SIG-M5 (cell line): ENCODE measurements around the gene LRRC49.
"Not testable (repeated sequence)": the region's sequence is repeated elsewhere in the genome, so short reads cannot be mapped to it uniquely, and the experiment has no call there.

Source experiments
- DNase-seq: peaks from one replicate; lab custom pipeline; 2025; lab: John Stamatoyannopoulos, UW

Gene LRRC49

GRCh38 chr15:70995383-70995970 lies 102.9 kb downstream of the LRRC49 start:
- no peak for DNase-seq

DNA sequence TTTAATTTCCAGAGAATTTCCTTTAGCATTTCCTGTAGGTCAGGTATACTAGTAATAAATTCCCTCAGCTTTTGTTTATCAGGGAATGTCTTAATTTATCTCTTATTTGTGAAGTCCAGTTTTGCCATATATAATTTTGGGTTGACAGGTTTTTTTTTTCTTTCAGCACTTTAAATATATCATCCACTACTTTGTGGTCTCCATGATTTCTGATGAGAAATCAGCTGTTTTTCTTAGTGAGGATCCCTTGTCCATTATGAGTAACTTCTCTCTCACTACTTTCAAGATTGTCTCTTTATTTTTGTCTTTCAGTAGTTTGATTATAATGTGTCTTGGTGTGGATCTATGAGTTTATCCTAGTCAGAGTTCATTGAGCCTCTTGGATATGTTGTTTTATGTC lies 105.7 kb downstream of the LRRC49 start:
- DNase-seq, result no peak

- no peak for DNase-seq
Observed at GRCh38 chr15:71002316-71002715, 109.7 kb downstream of the LRRC49 start.

- no peak for DNase-seq
Observed at GRCh38 chr15:71003319-71003718, 110.7 kb downstream of the LRRC49 start.

GRCh38 chr15:71004506-71004905 lies 111.9 kb downstream of the LRRC49 start:
- not testable (repeated sequence) for DNase-seq

- DNase-seq, result no peak
Observed at GRCh38 chr15:71005895-71006294, 113.3 kb downstream of the LRRC49 start.

GRCh38 chr15:71008250-71008870 lies 115.7 kb downstream of the LRRC49 start:
- DNase-seq, result no peak

DNA sequence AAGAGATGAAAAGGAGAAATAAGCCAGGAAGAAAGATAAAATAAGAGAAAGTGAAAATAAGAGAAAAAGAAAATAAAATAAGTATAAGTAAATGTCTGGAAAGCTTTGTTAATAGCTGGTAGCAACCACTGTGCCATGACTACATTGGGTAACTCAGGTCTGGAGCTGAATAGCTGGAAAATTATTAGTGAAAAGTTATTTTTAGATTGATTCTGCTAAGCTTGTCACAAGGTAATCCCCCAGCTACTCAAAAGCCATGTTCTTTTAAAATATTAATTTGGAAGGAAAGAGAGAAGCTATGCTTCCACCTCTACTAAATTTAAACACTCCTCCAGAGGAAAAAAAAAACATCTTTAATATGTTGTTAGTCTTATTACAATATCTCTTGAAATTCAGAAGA lies 117.8 kb downstream of the LRRC49 start:
- no peak for DNase-seq

DNA sequence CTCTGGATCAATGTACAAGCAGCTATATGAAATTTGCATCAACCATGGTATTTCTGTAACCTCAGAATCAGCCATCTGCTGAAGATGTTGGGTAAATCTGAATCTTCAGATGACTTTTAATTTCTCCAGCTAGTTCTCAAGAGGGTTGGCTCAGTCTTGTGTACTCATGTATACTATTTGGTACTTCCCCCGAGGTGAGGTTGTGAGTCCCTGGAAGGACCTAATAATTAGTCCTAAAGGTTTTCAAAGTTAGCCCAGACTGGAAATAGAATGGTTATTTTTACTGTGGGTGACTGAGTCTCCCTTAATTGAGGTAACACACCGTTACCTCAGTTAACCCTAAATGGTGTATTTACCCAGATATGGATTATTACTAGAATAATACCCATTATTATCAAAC lies 118.4 kb downstream of the LRRC49 start:
- no peak for DNase-seq

DNA sequence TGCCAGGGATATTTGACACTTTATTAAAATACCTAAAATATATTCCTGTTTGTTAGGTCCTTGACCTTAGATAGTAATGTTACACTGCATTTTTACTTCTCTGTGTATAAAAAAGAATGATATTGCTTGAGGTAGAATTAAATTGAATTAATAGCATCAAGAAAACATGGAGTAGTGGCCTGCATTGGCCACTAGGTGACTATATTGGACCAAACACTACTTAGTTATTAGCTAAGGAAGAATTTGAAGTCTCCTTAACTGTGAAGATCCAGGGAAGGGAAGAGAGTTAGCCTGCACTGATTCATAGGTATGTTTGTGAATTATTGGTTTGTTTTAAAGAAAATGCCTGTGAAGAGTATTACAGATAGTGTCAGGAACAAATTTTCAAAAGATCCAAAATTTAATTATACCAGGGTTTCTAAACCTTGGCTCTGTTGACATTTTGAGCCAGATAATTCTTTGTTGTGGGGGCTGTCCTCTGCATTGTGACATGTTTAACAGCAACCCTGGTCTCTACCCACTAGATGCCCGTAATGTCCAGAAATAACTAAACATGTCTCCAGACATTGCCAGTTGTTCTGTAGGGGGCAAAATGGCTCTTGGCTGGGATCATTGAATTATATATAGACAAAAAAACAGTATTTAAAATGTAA lies 119.0 kb downstream of the LRRC49 start:
- DNase-seq, result no peak

DNA sequence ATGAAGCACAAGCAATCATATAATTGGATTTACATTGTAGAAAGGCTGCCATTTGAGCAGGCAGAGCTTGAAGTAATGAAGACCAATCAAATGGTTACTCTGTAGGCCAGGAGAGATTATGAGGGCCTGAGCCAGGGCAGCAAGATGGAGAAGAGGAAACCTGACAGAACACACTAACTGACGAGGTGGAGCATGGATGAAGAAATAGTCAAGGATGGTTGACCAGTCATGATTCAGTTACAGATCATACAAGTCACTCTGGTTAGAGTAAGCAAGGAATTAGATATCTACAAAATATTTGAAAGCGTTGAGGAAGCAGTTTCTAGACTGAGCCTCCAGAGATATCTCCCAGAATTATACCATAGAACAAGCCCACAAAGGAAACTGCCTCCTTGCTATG lies 120.8 kb downstream of the LRRC49 start:
- DNase-seq, result no peak

- no peak for DNase-seq
Observed at GRCh38 chr15:71015342-71015741, 122.7 kb downstream of the LRRC49 start.

GRCh38 chr15:71031232-71031631 lies 138.6 kb downstream of the LRRC49 start:
- not testable (repeated sequence) for DNase-seq

DNA sequence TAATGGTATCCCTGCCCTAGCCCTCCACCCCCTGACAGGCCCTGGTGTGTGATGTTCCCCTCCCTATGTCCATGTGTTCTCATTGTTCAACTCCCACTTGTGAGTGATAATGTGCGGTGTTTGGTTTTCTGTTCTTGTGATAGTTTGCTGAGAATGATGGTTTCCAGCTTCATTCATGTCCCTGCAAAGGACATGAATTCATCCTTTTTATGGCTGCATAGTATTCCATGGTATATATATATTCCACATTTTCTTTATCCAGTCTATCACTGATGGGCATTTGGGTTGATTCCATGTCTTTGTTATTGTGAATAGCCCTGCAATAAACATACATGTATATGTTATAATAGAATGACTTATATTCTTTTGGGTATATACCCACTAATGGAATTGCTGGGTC lies 142.9 kb downstream of the LRRC49 start:
- not testable (repeated sequence) for DNase-seq

DNA sequence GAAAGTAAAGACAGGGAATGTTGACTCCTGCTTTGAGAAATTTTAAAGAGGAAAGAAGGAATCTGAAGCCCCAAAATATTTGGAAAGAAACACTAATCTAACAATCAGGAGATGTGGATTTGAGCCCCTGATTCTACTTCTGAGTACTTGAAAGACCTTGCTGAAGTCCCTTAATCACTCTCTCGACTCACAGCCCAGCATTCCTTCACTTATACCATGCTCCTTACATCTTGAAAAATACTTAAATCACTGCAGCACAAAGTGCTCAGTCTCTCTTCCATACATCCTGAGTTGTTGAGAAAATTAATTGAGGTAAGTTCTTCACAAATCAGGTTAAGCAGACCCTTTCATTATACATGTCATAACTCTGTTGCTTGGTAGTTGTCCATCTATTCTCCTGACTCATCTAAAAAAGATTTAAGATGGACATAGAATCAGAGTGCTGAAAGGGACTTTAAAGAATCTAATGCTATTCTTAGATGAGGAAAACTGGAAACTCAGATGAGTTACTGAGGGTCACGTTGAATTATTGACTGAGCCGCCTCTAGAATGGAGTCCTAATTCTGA lies 149.8 kb downstream of the LRRC49 start:
- no peak for DNase-seq

- DNase-seq, result no peak
Observed at GRCh38 chr15:71043373-71043772, 150.7 kb downstream of the LRRC49 start.

DNA sequence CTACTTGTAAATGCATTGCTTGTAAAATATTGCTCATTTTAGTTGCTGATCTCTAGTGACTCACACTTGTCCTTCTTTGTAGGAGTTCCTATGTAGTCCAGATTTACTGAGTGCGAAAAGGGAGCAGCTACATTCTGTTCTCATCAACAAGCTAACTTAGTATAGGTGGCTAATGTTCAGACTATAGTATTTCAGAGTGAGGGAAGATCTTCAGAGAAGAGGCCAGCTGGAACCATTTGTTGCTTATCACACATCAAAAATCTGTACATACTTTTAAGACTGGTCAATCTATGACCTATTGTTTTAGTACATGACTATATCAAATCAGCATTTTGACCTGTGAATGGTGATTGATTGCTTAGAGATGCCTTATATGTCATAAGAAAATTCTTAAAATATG lies 151.4 kb downstream of the LRRC49 start:
- DNase-seq, result no peak

DNA sequence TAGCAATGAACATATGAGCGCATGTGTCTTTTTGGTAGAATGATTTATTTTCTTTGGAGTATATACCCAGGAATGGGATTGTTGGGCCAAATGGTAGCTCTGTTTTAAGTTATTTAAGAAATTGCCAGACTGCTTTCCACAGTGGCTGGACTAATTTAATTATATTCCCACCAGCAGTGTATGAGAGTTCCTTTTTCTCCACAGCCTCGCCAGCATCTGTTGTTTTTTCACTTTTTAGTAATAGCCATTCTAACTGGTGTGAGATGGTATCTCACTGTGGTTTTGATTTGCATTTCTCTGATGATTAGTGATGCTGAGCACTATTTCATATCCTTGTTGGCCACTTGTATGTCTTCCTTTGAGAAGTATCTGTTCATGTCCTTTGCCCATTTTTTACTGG lies 153.5 kb downstream of the LRRC49 start:
- not testable (repeated sequence) for DNase-seq

DNA sequence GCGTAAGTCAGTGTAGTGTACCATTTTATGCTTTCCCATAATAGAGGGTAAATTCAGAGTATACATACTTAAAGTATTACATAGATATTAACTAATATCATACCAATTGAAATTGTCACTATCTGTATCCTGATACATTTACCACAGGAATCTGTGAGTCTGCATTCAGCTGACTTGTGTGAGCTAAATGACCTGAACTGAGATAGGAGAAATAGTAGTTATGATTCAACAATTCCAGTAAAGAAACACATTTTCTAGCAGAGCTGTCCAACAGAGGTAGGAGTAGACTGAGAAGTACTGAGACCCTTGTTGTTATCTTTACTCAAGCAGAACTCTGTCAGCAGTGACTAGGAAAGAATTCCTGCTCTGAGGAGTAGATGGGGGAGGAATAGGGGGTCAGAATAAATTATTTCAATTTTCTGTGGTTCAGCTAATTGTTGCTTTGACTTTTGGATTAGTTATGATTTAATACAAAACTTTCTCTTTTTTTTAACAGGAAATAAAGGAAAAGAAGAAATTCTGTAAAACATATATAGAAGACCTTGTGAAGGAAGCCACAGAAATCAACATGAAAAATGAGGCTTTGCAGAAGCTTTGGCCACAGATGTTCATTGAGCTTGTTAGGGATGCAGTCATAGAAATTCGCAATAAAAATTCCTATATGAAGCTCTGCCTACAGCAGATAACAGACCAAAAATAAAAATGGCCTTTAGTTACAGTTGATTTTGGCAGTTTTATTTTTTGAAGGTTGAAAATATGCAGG lies 156.5 kb downstream of the LRRC49 start:
- no peak for DNase-seq

DNA sequence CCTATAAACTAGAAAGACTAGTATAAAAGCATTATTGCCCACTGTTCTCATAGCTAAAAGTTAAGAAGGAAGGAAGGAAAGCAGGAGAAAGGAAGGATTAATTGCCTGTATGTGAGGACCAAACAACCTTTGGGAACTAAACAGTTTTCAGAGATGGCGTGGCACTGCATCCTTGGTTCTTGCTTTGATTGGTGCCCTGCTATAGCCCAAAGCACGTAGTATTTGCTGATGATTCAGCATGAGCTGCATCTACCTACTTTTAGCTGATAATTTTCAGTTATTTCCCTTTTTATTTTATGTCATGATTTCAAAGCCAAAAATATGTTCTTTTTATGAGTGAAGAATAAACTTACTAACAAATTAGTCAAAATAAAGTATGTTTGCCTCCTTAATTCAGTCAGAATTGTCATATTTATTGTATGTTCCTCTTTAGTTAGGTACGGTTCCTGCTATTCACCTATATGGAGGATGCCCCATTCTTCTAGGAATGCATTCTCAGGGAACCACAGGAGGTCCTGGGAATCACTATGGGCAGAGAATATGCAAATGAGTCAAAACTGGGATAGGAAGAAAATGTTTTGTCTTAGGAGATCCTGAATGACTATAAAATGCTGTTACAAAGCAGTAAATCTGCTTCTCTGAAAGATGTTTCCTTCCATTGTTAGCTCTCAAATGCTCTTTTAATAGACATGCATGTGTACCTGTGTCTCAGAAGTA lies 157.2 kb downstream of the LRRC49 start:
- no peak for DNase-seq

GRCh38 chr15:71050461-71050860 lies 157.8 kb downstream of the LRRC49 start:
- no peak for DNase-seq

DNA sequence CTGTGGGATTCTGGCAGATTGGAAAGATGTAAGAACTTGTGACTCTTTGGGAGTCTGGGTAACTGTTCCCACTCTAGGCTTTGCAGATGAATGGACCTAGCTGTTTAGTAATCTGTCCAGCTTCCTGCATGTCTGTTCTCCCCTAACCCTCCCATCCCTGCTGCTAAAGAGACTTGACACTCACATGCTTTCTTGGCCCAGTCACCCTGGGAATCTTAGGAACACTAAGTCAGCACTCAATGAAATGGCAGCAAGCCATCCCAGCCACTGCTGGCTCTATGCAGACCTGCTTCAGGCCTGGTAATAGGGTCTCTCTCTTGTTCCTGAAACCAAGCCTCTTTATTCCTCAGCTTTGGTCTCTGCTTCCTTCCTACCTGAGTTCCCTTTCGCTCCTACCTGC lies 158.9 kb downstream of the LRRC49 start:
- DNase-seq, result no peak
